ES-I3 (cell line): ENCODE measurements around the gene MYL12A.
A peak's percentile ranks its signal among the peaks of the same experiment; 100 is the strongest.

ENCODE experiments used
- H3K36me3 ChIP-seq: 2 replicates; pipeline ENCODE4 v1.6.1; 2013; ENCODE audit warnings: mild to moderate bottlenecking, low read length, control low read depth, moderate library complexity; ENCODE audit not compliant: insufficient read depth
- H3K4me1 ChIP-seq: 2 replicates; pipeline ENCODE4 v1.6.1; 2013; ENCODE audit warnings: mild to moderate bottlenecking, control low read depth, low read length; ENCODE audit not compliant: insufficient read depth
- H3K9ac ChIP-seq: 2 replicates; pipeline ENCODE4 v1.6.1; 2013; ENCODE audit warnings: low read depth, mild to moderate bottlenecking, low read length, moderate library complexity
- H3K9me3 ChIP-seq: 2 replicates; pipeline ENCODE4 v1.6.1; 2013; ENCODE audit warnings: mild to moderate bottlenecking, low read length, moderate library complexity; ENCODE audit not compliant: control insufficient read depth, insufficient read depth

MYL12A gene

GRCh38 chr18:3236470-3236869 lies 11.1 kb upstream of the MYL12A start:
- Histone ChIP-seq H3K4me1 (no peaks in the 10 kb centered on the region), H3K9me3 (0 out of 2 replicates have a peak, but pooled peaks cover 8% of the 10 kb centered on the region), H3K9ac (no peak overlapping the region), H3K36me3 (no peaks in the 10 kb centered on the region)

GRCh38 chr18:3238742-3239141 lies 8.9 kb upstream of the MYL12A start:
- no peaks in the 10 kb centered on the region for H3K36me3 ChIP-seq
- H3K9me3 ChIP-seq = 0 out of 2 replicates have a peak, but pooled peaks cover 11% of the 10 kb centered on the region
- no peaks in the 10 kb centered on the region for H3K4me1 ChIP-seq

GRCh38 chr18:3245185-3245564 lies 2.4 kb upstream of the MYL12A start:
- 0 out of 2 replicates have a peak, but pooled peaks cover under 1% of the 10 kb centered on the region for H3K4me1 ChIP-seq
- peak overlapping the region; percentile 68 for H3K9ac ChIP-seq
- 0 out of 2 replicates have a peak, but pooled peaks cover 3% of the 10 kb centered on the region for H3K9me3 ChIP-seq
- peaks cover 3% of the 10 kb centered on the region; the same call in 1 of the 2 replicates for H3K36me3 ChIP-seq

More at GRCh38 chr18:3238742-3239141, 8.9 kb upstream of the MYL12A start:
- H3K9ac ChIP-seq = no peak overlapping the region

DNA sequence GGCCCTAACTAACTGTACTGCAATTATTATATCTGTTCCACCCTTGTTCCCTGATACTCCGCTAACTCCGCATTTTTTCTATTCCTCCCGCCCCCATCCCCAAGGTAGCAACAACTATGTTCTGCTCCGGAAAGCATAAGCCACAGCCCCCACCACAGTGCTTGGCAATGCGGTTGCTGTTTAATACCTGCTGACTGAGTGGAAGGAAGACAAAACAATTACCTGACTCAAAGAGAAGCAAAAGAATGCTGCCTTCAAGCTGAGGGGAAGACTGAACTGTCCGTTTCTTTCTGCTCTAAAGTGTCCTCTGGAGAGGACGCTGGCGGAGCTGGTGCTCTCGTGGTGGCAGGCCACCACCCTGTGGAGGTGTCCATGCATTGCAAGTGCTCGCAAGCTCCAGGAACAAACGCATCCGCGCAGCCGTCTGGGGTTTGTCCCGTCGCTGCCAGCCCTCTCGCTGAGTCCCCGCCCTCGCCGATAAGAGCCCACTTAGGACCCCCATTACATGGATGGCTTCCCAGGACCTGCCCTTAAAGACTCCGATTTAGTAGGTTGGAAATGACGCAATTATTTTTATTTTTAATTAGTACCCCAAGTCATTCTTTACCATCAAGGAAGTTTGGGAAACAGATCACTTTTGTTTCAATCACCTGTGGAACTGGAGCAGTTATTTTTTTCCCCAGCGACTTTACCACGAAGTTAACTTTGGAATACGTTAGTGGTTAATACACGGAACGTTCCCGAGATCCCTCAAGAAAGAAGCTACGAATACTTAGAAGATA lies 1.6 kb upstream of the MYL12A start:
- H3K4me1 ChIP-seq = 0 out of 2 replicates have a peak, but pooled peaks cover 4% of the 10 kb centered on the region
- peak overlapping the region; percentile 68 for H3K9ac ChIP-seq
- 0 out of 2 replicates have a peak, but pooled peaks cover 3% of the 10 kb centered on the region for H3K9me3 ChIP-seq
- peaks cover 9% of the 10 kb centered on the region for H3K36me3 ChIP-seq

- Histone ChIP-seq H3K36me3 (peaks cover 9% of the 10 kb centered on the region), H3K9me3 (no peaks in the 10 kb centered on the region), H3K4me1 (peaks cover 8% of the 10 kb centered on the region; the same call in 1 of the 2 replicates), H3K9ac (peak overlapping the region; percentile 68)
Observed at GRCh38 chr18:3246635-3247239, 864 bp upstream of the MYL12A start.

DNA sequence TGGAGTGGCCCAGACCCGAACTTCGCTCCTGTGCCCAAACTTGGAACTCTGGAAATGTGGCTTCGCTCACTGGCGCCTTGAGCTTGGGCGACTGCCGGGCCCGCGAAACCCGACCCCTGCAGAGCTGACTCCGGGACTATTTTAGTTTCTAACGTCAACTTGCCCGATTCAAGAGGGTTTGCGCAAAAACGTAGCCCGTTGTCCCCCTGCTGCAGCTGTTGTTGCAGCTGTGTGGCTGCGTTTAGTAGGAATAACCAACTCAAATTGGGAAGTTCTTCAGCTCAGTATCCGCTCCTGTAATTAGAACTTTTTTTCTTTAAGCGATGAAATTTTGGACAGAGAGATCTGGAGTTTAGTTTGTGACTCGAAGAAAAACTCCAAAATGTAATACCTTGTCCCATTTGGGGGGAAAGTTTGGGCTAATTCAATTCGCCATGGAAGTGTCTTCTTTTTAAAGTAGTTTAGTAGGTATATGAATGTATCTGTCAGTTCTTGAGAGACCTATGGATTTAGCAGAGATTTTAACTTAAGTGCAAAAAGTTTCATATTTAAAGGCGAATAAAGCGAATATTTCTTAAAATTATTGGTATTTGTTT lies 559 bp downstream of the MYL12A start:
- Histone ChIP-seq H3K36me3 (peaks cover 13% of the 10 kb centered on the region), H3K4me1 (peaks cover 8% of the 10 kb centered on the region; the same call in 1 of the 2 replicates), H3K9ac (peak overlapping the region; percentile 64), H3K9me3 (no peaks in the 10 kb centered on the region)

- Histone ChIP-seq H3K36me3 (peaks cover 19% of the 10 kb centered on the region), H3K4me1 (peaks cover 8% of the 10 kb centered on the region; the same call in 1 of the 2 replicates), H3K9me3 (no peaks in the 10 kb centered on the region), H3K9ac (peak overlapping the region; percentile 64)
Observed at GRCh38 chr18:3248658-3249359, 1.2 kb downstream of the MYL12A start.

DNA sequence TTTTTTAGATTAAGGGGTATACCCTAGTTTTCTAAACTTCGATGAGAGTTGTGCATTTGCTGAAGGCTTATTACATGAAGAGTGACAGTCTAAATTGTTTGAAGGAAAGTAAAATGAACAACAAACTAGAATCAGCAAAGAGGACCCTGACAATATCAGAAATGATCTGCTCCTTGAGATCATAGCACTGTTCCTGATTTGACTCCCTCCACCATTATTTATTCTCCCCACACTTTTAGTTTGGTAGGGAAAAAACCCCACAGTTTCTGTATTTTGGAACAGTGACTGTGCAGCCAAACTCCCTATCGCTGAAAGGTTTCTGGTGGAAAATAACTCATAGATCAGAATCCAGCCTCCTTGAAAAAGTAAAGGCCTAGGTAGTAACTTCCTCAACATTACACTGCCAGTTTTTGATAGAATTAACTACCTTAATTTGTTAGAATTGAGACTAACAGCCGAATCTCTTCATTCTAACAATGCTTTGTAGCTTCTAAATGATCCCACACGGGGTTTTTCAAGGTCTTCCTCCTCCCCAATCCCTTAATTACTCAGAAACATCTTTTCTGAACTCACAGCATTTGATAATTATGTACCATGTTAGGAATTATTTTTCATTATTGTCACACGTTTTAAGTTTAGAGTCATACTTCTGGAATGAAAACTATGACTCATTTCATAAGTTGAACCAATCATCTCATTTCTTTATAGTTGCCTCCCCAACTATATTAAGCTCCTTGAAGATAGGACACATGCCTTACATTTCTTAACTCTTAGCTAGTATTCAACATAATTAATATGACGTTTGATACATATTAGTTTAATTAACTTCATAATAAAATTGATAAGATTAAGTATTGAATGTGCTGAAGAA lies 2.9 kb downstream of the MYL12A start:
- Histone ChIP-seq H3K36me3 (peaks cover 33% of the 10 kb centered on the region), H3K9me3 (no peaks in the 10 kb centered on the region), H3K4me1 (peaks cover 12% of the 10 kb centered on the region; the same call in 1 of the 2 replicates), H3K9ac (no peak overlapping the region)

- H3K36me3 ChIP-seq = peaks cover 37% of the 10 kb centered on the region
Observed at GRCh38 chr18:3251249-3251962, 3.8 kb downstream of the MYL12A start.

GRCh38 chr18:3251963-3252277 lies 4.3 kb downstream of the MYL12A start:
- Histone ChIP-seq H3K9ac (no peak overlapping the region), H3K9me3 (no peaks in the 10 kb centered on the region), H3K4me1 (peaks cover 15% of the 10 kb centered on the region), H3K36me3 (peaks cover 40% of the 10 kb centered on the region)

More at GRCh38 chr18:3251249-3251962, 3.8 kb downstream of the MYL12A start:
- H3K9me3 ChIP-seq = no peaks in the 10 kb centered on the region
- peaks cover 15% of the 10 kb centered on the region; the same call in 1 of the 2 replicates for H3K4me1 ChIP-seq
- H3K9ac ChIP-seq = no peak overlapping the region

- Histone ChIP-seq H3K4me1 (peaks cover 15% of the 10 kb centered on the region), H3K36me3 (peaks cover 40% of the 10 kb centered on the region), H3K9me3 (no peaks in the 10 kb centered on the region), H3K9ac (no peak overlapping the region)
Observed at GRCh38 chr18:3252843-3253242, 5.2 kb downstream of the MYL12A start.

DNA sequence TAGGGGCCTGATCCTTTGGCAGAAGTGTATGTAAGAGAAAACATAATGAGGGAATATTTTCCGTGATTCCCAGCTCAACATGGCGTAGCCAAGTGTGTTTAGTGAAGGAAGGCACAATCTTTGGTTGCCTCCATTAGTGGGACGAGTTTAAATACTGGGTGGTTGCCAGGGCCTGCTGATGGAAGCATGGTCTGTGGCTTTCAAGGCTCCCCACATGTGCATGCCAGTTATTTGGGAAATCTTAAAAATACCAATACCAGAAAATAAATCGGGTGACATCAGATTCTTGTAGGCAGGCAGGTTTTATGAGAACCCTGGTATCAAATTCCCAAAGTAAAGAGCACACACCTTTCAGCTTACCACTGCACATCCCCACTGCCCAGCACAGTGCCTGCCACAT lies 7.1 kb downstream of the MYL12A start:
- Histone ChIP-seq H3K9me3 (no peaks in the 10 kb centered on the region), H3K4me1 (peaks cover 15% of the 10 kb centered on the region), H3K9ac (no peak overlapping the region), H3K36me3 (peaks cover 36% of the 10 kb centered on the region)

GRCh38 chr18:3255611-3256165 lies 8.1 kb downstream of the MYL12A start:
- Histone ChIP-seq H3K9me3 (no peaks in the 10 kb centered on the region), H3K4me1 (peaks cover 10% of the 10 kb centered on the region), H3K9ac (no peak overlapping the region), H3K36me3 (peaks cover 31% of the 10 kb centered on the region)
